Choroid plexus epithelial cell (primary cell): ENCODE results near the gene MAPK14.
"Not testable (repeated sequence)": the region's sequence is repeated elsewhere in the genome, so short reads cannot be mapped to it uniquely, and the experiment has no call there.

Experiments used
- DNase-seq: peaks from one replicate; pipeline ENCODE4 v3.0.0-alpha.2; 2010; ENCODE audit warnings: low read depth
- H3K4me3 ChIP-seq: 2 replicates; pipeline ENCODE4 v1.5.1; 2011; ENCODE audit warnings: low read depth, mild to moderate bottlenecking, control low read depth, low read length, moderate library complexity
- CTCF ChIP-seq: conservative IDR thresholded peaks from 2 replicates; pipeline ENCODE4 v1.5.1; 2011; ENCODE audit warnings: low read depth, mild to moderate bottlenecking, control low read depth, inconsistent platforms, low read length, moderate library complexity

The MAPK14 gene

GRCh38 chr6:36028088-36028876, 674 bp downstream of the MAPK14 start:
- peak; percentile 38 for DNase-seq
- no peak for TF ChIP-seq CTCF
- H3K4me3 ChIP-seq, result peak overlapping the region; percentile 98

GRCh38 chr6:36028877-36029324, 1.3 kb downstream of the MAPK14 start:
- peak overlapping the region; percentile 98 for H3K4me3 ChIP-seq
- peak; percentile 73 for DNase-seq
- TF ChIP-seq CTCF, result no peak

- H3K4me3 ChIP-seq, result peak overlapping the region; percentile 98
- no peak for TF ChIP-seq CTCF
- DNase-seq, result peak; percentile 88
Measured at GRCh38 chr6:36029464-36029863, 1.9 kb downstream of the MAPK14 start.

GRCh38 chr6:36032261-36032660, 4.7 kb downstream of the MAPK14 start:
- no peak overlapping the region for H3K4me3 ChIP-seq
- no peak for DNase-seq
- no peak for TF ChIP-seq CTCF

- DNase-seq, result not testable (repeated sequence)
Measured at GRCh38 chr6:36033144-36033543, 5.5 kb downstream of the MAPK14 start.

GRCh38 chr6:36033935-36034334, 6.3 kb downstream of the MAPK14 start:
- DNase-seq, result peak; percentile 20
- H3K4me3 ChIP-seq, result no peak overlapping the region
- TF ChIP-seq CTCF, result no peak

More at GRCh38 chr6:36033144-36033543, 5.5 kb downstream of the MAPK14 start:
- H3K4me3 ChIP-seq, result not testable (repeated sequence)

GRCh38 chr6:36034441-36034840, 6.8 kb downstream of the MAPK14 start:
- TF ChIP-seq CTCF, result no peak
- no peak overlapping the region for H3K4me3 ChIP-seq
- DNase-seq, result no peak
